IMR-90 (cell line): Measurements from ENCODE around the gene JSRP1.

Experiments
- BHLHE40 ChIP-seq: fragments of 150-350 bp; IDR thresholded peaks from 2 replicates; pipeline ENCODE4 v1.6.1; 2016; ENCODE audit warnings: mild to moderate bottlenecking, low read depth, low read length
- CTCF ChIP-seq: conservative IDR thresholded peaks from 2 replicates; pipeline ENCODE4 v1.5.1; 2012; ENCODE audit warnings: mild to moderate bottlenecking, low read depth, low read length, improper control_type of control experiment
- MXI1 ChIP-seq: IDR thresholded peaks from 2 replicates; pipeline ENCODE4 v1.6.1; 2012; ENCODE audit warnings: low read depth, mild to moderate bottlenecking, low read length, moderate library complexity, borderline replicate concordance
- POLR2A ChIP-seq: IDR thresholded peaks from 2 replicates; pipeline ENCODE4 v1.6.1; 2012; ENCODE audit warnings: mild to moderate bottlenecking, low read depth, low read length
- RFX5 ChIP-seq: IDR thresholded peaks from 2 replicates; pipeline ENCODE4 v1.8.0; 2012; ENCODE audit warnings: low read depth, mild to moderate bottlenecking, low read length, moderate library complexity

DNA sequence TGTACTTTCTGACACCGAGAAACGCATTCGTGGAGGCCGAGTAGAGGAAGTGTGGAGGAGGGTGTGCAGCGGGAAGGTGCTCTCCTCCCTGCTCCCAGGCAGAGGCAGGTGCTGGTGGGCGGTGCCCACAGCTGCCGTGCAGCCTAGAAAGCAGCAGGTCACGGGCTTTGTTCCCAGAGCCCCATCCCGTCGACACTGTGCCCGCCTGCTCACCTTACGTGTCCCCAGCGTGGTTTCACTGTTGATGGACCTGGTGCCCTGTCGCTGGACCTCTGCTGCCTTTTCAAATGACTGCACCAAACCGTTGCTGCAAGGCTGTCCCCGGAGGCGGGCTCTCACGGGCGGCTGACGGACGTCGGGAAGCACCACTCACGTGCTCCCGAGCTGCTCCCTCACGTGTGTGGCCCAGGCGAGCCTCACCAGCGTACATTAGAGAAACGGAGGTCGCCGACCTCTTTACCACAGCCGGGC, 40.9 kb downstream of the JSRP1 start:
- TF ChIP-seq RFX5 (no peak), CTCF (no peak), MXI1 (no peak), BHLHE40 (0 out of 2 replicates have a peak, but pooled peaks have one; percentile 42), POLR2A (no peak)
